HEK293 (cell line): ENCODE results near the gene TMEM273.

Source experiments
- CTCF ChIA-PET: fragments of 350-600 bp; formaldehyde crosslinking; extraction: SDS; loops from one replicate; lab custom pipeline; 2021; ENCODE audit warnings: antibody characterized with exemption; lab: Yijun Ruan, JAX
- POLR2A ChIA-PET: fragments of 300-600 bp; formaldehyde crosslinking; extraction: SDS; loops from one replicate; lab custom pipeline; 2020; ENCODE audit warnings: antibody characterized with exemption, inconsistent platforms; lab: Yijun Ruan, JAX
- H3K27ac ChIP-seq: fragments of 200-500 bp; sonication (Bioruptor generic); 2 replicates; pipeline ENCODE4 v1.5.1; 2014; ENCODE audit warnings: low read depth, low read length, control low read depth, inconsistent platforms; ENCODE audit errors: extremely low read depth
- H3K36me3 ChIP-seq, 2 experiments: fragments of 200-500 bp in 1 of 2; sonication (Bioruptor generic) in 1 of 2; 1 replicate in 1 of 2; 2 replicates in 1 of 2; pipeline ENCODE4 v1.5.1; 2014 to 2017; ENCODE audit warnings: inconsistent platforms in 2 of 2, low read length in 2 of 2; ENCODE audit not compliant: control insufficient read depth in 2 of 2, insufficient read depth in 1 of 2
- H3K4me1 ChIP-seq: fragments of 200-500 bp; sonication (Bioruptor generic); 2 replicates; pipeline ENCODE4 v1.5.1; 2014; ENCODE audit warnings: mild to moderate bottlenecking, low read length, inconsistent platforms; ENCODE audit not compliant: control insufficient read depth, insufficient read depth
- H3K4me3 ChIP-seq: 2 replicates; pipeline ENCODE4 v1.5.1; 2011; ENCODE audit warnings: low read depth, mild to moderate bottlenecking, control low read depth, low read length, moderate library complexity
- H3K9me3 ChIP-seq: fragments of 200-500 bp; sonication (Bioruptor generic); 2 replicates; pipeline ENCODE4 v1.5.1; 2014; ENCODE audit warnings: low read depth, low read length, inconsistent platforms; ENCODE audit not compliant: control insufficient read depth, insufficient read depth
- HOXA7 ChIP-seq: sonication (generic); formaldehyde crosslinking; IDR thresholded peaks from 2 replicates; pipeline ENCODE4 v1.8.1; 2022; ENCODE audit warnings: missing genetic modification reagents, borderline replicate concordance
- KLF10 ChIP-seq: fragments of 450-650 bp; IDR thresholded peaks from 2 replicates; pipeline ENCODE4 v1.5.1; 2018; ENCODE audit warnings: missing biosample characterization, mild to moderate bottlenecking, missing genetic modification characterization
- SCRT2 ChIP-seq: fragments of 450-650 bp; formaldehyde crosslinking; IDR thresholded peaks from 2 replicates; pipeline ENCODE4 v1.5.1; 2016; ENCODE audit warnings: missing biosample characterization, missing genetic modification characterization
- SETDB1 ChIP-seq: IDR thresholded peaks from one replicate; pipeline ENCODE4 v1.6.1; 2017; ENCODE audit warnings: mild to moderate bottlenecking, low read length, moderate library complexity, mixed read lengths; ENCODE audit not compliant: insufficient read length
- YY1 ChIP-seq: fragments of 450-650 bp; formaldehyde crosslinking; IDR thresholded peaks from 2 replicates; pipeline ENCODE4 v1.5.1; 2018; ENCODE audit warnings: missing biosample characterization, missing genetic modification characterization
- YY2 ChIP-seq: fragments of 450-650 bp; formaldehyde crosslinking; IDR thresholded peaks from 2 replicates; pipeline ENCODE4 v1.5.1; 2016; ENCODE audit warnings: missing biosample characterization, missing genetic modification characterization
- ZBTB7A ChIP-seq: fragments of 450-650 bp; formaldehyde crosslinking; IDR thresholded peaks from 2 replicates; pipeline ENCODE4 v1.5.1; 2016; ENCODE audit warnings: low read depth, missing biosample characterization, missing genetic modification characterization
- ZNF18 ChIP-seq: fragments of 450-650 bp; formaldehyde crosslinking; IDR thresholded peaks from 2 replicates; pipeline ENCODE4 v1.5.1; 2016; ENCODE audit warnings: missing biosample characterization, missing genetic modification characterization
- ZNF214 ChIP-seq: fragments of 450-650 bp; formaldehyde crosslinking; IDR thresholded peaks from 2 replicates; pipeline ENCODE4 v1.5.1; 2017; ENCODE audit warnings: missing biosample characterization, mild to moderate bottlenecking, missing genetic modification characterization, borderline replicate concordance
- ZNF223 ChIP-seq: fragments of 450-650 bp; formaldehyde crosslinking; IDR thresholded peaks from 2 replicates; pipeline ENCODE4 v1.5.1; 2016; ENCODE audit warnings: missing biosample characterization, missing genetic modification characterization
- ZNF501 ChIP-seq: fragments of 450-650 bp; formaldehyde crosslinking; IDR thresholded peaks from 2 replicates; pipeline ENCODE4 v1.5.1; 2016; ENCODE audit warnings: missing biosample characterization, missing genetic modification characterization
- ZNF510 ChIP-seq: fragments of 450-650 bp; formaldehyde crosslinking; IDR thresholded peaks from 2 replicates; pipeline ENCODE4 v1.5.1; 2018; ENCODE audit warnings: mild to moderate bottlenecking, missing genetic modification characterization, missing biosample characterization; ENCODE audit not compliant: insufficient replicate concordance
- ZNF555 ChIP-seq: fragments of 450-650 bp; formaldehyde crosslinking; conservative IDR thresholded peaks from 2 replicates; pipeline ENCODE4 v1.5.1; 2017; ENCODE audit warnings: missing biosample characterization, mild to moderate bottlenecking, missing genetic modification characterization, inconsistent platforms
- ZNF560 ChIP-seq: fragments of 450-650 bp; formaldehyde crosslinking; IDR thresholded peaks from 2 replicates; pipeline ENCODE4 v1.5.1; 2017; ENCODE audit warnings: missing biosample characterization, missing genetic modification characterization, borderline replicate concordance
- ZNF571 ChIP-seq: fragments of 450-650 bp; formaldehyde crosslinking; IDR thresholded peaks from 2 replicates; pipeline ENCODE4 v1.5.0; 2017; ENCODE audit warnings: missing biosample characterization, missing genetic modification characterization
- ZNF791 ChIP-seq: fragments of 450-650 bp; formaldehyde crosslinking; IDR thresholded peaks from 2 replicates; pipeline ENCODE4 v1.5.1; 2016; ENCODE audit warnings: missing biosample characterization, missing genetic modification characterization
- ZXDB ChIP-seq: fragments of 450-650 bp; formaldehyde crosslinking; IDR thresholded peaks from 2 replicates; pipeline ENCODE4 v1.5.1; 2016; ENCODE audit warnings: missing biosample characterization, missing genetic modification characterization
- TF ChIP-seq, protein P1 (sequence below): fragments of 450-650 bp; formaldehyde crosslinking; IDR thresholded peaks from 2 replicates; pipeline ENCODE4 v1.5.1; 2016; ENCODE audit warnings: missing biosample characterization, missing genetic modification characterization
- TF ChIP-seq, protein P2 (sequence below): fragments of 450-650 bp; formaldehyde crosslinking; IDR thresholded peaks from 2 replicates; pipeline ENCODE4 v1.5.1; 2016; ENCODE audit warnings: missing biosample characterization, missing genetic modification characterization
- TF ChIP-seq, protein P3 (sequence below): fragments of 450-650 bp; formaldehyde crosslinking; IDR thresholded peaks from 2 replicates; pipeline ENCODE4 v1.5.1; 2016; ENCODE audit warnings: missing biosample characterization, missing genetic modification characterization
- TF ChIP-seq, protein P4 (sequence below): fragments of 450-650 bp; formaldehyde crosslinking; IDR thresholded peaks from 2 replicates; pipeline ENCODE4 v1.5.1; 2017; ENCODE audit warnings: missing biosample characterization, missing genetic modification characterization
- TF ChIP-seq, protein P5 (sequence below): fragments of 450-650 bp; formaldehyde crosslinking; IDR thresholded peaks from 2 replicates; pipeline ENCODE4 v1.5.1; 2016; ENCODE audit warnings: missing biosample characterization, missing genetic modification characterization
- TF ChIP-seq, protein P6 (sequence below): fragments of 450-650 bp; formaldehyde crosslinking; IDR thresholded peaks from 2 replicates; pipeline ENCODE4 v1.5.1; 2016; ENCODE audit warnings: missing biosample characterization, missing genetic modification characterization
- TF ChIP-seq, protein P7 (sequence below): fragments of 450-650 bp; formaldehyde crosslinking; IDR thresholded peaks from 2 replicates; pipeline ENCODE4 v1.5.1; 2016; ENCODE audit warnings: missing biosample characterization, missing genetic modification characterization

The TMEM273 gene

DNA sequence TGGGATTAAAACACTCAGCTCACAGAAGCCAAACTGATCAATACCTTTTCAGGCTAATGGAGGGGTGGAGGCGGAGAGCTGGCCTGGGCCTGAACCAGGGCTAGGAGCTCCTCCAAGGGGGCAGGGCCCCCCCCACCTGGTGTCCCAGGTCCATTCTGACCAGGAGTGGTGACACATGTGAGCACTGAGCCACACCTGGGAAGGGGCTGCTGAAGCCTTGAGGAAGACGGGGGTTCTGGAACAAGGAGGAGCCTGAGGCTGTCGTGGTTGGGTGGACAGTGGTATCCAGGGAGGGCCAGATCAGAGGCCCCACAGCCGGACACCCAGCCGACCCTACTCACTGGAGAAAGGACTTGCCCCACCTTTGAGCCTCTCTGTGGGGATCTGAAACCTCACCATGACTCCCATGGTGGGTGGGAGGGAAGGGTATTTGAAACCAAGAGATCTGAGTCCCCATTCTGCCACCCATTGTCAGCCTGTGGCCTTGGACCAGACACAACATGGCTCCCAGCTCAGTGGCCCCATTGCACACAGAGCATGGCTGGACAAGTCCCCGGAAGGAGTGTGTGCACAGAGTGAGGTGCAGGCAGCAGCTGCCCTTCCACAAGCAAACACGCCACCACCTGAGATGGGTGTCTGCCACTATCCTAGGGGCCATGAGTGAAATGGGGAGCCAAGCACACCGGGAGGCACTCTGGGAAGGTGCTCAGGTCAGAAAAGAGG is 12.4 kb downstream of the TMEM273 start (continued):
- TF ChIP-seq, protein P1, sequence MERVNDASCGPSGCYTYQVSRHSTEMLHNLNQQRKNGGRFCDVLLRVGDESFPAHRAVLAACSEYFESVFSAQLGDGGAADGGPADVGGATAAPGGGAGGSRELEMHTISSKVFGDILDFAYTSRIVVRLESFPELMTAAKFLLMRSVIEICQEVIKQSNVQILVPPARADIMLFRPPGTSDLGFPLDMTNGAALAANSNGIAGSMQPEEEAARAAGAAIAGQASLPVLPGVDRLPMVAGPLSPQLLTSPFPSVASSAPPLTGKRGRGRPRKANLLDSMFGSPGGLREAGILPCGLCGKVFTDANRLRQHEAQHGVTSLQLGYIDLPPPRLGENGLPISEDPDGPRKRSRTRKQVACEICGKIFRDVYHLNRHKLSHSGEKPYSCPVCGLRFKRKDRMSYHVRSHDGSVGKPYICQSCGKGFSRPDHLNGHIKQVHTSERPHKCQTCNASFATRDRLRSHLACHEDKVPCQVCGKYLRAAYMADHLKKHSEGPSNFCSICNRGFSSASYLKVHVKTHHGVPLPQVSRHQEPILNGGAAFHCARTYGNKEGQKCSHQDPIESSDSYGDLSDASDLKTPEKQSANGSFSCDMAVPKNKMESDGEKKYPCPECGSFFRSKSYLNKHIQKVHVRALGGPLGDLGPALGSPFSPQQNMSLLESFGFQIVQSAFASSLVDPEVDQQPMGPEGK (tag by site-specific recombination), result no peak
- no peak for TF ChIP-seq ZNF501 (tag by site-specific recombination)
- TF ChIP-seq ZNF510 (tag by site-specific recombination), result no peak
- no peak for TF ChIP-seq ZNF214 (tag by site-specific recombination)
- TF ChIP-seq, protein P2, sequence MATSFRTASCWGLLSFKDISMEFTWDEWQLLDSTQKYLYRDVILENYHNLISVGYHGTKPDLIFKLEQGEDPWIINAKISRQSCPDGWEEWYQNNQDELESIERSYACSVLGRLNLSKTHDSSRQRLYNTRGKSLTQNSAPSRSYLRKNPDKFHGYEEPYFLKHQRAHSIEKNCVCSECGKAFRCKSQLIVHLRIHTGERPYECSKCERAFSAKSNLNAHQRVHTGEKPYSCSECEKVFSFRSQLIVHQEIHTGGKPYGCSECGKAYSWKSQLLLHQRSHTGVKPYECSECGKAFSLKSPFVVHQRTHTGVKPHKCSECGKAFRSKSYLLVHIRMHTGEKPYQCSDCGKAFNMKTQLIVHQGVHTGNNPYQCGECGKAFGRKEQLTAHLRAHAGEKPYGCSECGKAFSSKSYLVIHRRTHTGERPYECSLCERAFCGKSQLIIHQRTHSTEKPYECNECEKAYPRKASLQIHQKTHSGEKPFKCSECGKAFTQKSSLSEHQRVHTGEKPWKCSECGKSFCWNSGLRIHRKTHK (tag by site-specific recombination), result no peak
- TF ChIP-seq YY2, result no peak
- TF ChIP-seq ZNF791 (tag by site-specific recombination), result no peak
- TF ChIP-seq, protein P3, sequence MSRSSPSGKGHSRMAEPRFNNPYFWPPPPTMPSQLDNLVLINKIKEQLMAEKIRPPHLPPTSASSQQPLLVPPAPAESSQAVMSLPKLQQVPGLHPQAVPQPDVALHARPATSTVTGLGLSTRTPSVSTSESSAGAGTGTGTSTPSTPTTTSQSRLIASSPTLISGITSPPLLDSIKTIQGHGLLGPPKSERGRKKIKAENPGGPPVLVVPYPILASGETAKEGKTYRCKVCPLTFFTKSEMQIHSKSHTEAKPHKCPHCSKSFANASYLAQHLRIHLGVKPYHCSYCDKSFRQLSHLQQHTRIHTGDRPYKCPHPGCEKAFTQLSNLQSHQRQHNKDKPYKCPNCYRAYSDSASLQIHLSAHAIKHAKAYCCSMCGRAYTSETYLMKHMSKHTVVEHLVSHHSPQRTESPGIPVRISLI (tag by site-specific recombination), result no peak
- no peak for TF ChIP-seq SETDB1
- TF ChIP-seq ZNF571 (tag by site-specific recombination), result no peak
- TF ChIP-seq SCRT2, result no peak
- TF ChIP-seq, protein P4, sequence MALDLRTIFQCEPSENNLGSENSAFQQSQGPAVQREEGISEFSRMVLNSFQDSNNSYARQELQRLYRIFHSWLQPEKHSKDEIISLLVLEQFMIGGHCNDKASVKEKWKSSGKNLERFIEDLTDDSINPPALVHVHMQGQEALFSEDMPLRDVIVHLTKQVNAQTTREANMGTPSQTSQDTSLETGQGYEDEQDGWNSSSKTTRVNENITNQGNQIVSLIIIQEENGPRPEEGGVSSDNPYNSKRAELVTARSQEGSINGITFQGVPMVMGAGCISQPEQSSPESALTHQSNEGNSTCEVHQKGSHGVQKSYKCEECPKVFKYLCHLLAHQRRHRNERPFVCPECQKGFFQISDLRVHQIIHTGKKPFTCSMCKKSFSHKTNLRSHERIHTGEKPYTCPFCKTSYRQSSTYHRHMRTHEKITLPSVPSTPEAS (tag by site-specific recombination), result no peak
- no peak for TF ChIP-seq KLF10 (tag by site-specific recombination)
- no peak for TF ChIP-seq ZNF223 (tag by site-specific recombination)
- TF ChIP-seq, protein P5, sequence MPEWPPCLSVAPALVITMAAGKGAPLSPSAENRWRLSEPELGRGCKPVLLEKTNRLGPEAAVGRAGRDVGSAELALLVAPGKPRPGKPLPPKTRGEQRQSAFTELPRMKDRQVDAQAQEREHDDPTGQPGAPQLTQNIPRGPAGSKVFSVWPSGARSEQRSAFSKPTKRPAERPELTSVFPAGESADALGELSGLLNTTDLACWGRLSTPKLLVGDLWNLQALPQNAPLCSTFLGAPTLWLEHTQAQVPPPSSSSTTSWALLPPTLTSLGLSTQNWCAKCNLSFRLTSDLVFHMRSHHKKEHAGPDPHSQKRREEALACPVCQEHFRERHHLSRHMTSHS (tag by site-specific recombination), result no peak

DNA sequence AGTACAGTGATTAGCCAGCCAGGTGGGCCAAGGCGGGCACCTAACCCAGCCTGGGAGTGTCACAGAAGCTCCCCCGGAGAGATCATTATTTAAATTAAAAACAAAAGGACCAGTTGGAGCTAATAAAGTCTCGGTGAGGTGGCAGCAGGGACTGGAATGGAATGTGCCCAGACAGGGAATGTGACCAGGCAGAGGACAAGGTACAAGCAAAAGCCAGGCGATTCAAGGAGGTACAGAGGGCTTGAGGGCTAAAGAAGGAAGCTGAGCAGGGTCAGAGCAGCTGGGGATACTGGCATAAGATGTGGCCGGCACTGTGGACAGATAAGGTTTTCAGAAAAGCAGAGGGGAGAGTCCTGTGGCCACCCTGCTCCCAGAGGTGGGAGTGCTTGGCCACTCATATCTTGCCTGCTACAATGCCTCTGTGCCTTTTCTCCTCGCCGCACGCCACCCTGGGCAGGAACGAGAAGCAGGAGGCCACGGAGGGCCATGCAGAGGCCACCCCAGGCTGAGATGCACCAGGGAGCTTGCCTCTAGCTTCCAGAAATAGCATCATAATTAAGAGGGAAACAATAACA is 13.2 kb downstream of the TMEM273 start:
- ChIA-PET POLR2A (no interaction called here), CTCF (interaction anchor here (1.0 kb wide), 1 partner anchor 11 kb away, joined by 3 read pairs; no protein-coding TSS in a partner anchor)
- H3K4me1 ChIP-seq, result no peaks in the 10 kb centered on the region
- TF ChIP-seq ZBTB7A (tag by site-specific recombination) (no peak), ZNF18 (tag by site-specific recombination) (no peak), YY1 (tag by site-specific recombination) (no peak), HOXA7 (no peak), ZNF560 (tag by site-specific recombination) (no peak), ZNF555 (tag by site-specific recombination) (no peak), ZNF791 (tag by site-specific recombination) (no peak), ZXDB (tag by site-specific recombination) (no peak)
- TF ChIP-seq, protein P6, sequence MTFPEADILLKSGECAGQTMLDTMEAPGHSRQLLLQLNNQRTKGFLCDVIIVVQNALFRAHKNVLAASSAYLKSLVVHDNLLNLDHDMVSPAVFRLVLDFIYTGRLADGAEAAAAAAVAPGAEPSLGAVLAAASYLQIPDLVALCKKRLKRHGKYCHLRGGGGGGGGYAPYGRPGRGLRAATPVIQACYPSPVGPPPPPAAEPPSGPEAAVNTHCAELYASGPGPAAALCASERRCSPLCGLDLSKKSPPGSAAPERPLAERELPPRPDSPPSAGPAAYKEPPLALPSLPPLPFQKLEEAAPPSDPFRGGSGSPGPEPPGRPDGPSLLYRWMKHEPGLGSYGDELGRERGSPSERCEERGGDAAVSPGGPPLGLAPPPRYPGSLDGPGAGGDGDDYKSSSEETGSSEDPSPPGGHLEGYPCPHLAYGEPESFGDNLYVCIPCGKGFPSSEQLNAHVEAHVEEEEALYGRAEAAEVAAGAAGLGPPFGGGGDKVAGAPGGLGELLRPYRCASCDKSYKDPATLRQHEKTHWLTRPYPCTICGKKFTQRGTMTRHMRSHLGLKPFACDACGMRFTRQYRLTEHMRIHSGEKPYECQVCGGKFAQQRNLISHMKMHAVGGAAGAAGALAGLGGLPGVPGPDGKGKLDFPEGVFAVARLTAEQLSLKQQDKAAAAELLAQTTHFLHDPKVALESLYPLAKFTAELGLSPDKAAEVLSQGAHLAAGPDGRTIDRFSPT (tag by site-specific recombination), result no peak
- TF ChIP-seq, protein P7, sequence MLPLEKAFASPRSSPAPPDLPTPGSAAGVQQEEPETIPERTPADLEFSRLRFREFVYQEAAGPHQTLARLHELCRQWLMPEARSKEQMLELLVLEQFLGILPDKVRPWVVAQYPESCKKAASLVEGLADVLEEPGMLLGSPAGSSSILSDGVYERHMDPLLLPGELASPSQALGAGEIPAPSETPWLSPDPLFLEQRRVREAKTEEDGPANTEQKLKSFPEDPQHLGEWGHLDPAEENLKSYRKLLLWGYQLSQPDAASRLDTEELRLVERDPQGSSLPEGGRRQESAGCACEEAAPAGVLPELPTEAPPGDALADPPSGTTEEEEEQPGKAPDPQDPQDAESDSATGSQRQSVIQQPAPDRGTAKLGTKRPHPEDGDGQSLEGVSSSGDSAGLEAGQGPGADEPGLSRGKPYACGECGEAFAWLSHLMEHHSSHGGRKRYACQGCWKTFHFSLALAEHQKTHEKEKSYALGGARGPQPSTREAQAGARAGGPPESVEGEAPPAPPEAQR, result no peak

More for the DNA sequence above, 13.2 kb downstream of the TMEM273 start:
- no peak overlapping the region for H3K27ac ChIP-seq
- H3K4me3 ChIP-seq, result no peak overlapping the region
- H3K36me3 ChIP-seq, result no peaks in the 10 kb centered on the region
- H3K9me3 ChIP-seq, result no peaks in the 10 kb centered on the region
